NCI-H345 treated with DMSO at 0.1 percent for 48 hours (cell line): Measurements from ENCODE around the gene MPHOSPH6.
"Not testable (repeated sequence)": the region's sequence is repeated elsewhere in the genome, so short reads cannot be mapped to it uniquely, and the experiment has no call there.

Experiments
- DNase-seq: peaks from one replicate; lab custom pipeline; 2025; ENCODE audit not compliant: unreplicated experiment; lab: John Stamatoyannopoulos, UW

Gene MPHOSPH6

DNA sequence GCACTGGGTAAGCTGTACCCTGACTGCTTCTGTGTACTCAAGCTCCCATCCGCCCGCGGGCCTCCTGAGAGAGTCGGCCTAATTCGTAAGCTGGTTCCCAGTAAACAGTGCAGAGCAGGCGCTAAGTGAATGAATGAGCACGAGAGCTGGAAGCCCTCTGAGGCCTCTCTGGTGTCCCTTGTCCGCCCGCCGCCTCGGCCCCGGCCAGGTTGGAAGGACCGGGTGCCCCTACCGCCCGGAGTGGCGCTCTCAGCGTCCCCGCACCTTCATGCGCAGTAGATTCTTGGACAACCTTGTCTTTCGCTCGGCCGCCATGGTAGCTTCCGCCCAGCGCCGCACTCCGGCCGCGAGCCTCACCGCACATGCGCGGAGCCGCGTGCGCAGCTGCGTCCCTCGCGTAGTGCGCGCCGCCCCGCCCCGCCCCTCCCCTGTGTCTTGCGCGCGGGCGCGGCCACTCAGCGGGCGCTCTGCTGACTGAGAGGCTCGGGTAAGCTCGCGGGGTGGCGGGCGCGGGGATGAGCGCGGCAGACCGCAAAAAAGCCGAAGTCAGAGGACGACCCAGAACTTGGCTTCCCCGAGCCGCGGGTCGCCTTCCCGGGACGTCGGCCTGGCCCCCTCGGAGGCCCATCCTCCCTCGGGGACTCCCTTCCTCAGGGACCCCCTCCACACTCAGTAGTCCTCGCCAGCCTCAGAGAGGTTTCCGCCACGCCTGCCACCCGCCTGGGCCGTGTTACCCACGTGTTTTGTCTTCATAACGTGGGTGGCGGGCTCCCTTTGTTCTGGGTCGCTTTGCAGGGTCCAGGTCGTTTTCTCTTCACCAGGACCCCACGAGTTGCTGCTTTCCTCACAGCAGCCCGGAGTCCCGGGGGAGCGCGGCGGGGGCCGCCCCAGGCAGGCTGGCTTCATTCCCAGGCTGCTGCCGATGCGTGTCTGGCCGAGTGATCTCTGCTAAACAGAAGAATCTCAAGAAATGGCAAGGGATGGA is at the start of gene MPHOSPH6:
TSS of gene MPHOSPH6 (minus strand) at position 364 of the 985 bp plus-strand sequence. CDS start at position 315, 49 bp downstream.
- peak; percentile 53 for DNase-seq

DNA sequence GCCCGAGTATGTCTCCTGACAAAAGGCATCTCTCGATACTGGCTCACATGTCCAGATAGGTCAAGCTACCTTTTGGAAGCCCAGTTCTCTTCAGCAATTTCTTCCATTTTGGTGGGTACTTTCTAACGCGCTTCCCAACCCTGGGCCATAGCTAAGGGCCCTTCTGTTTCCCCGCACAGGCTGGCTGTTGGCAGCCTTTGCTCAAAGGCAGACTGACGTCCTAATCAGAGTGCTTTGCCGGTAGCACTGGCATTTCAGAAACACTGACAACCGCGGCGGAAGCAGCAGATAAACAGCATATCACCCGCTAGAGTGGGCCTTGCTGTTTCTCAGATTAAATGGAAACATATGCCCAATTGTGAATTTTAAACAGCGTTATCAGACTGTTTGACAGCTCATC is 49.3 kb upstream of the MPHOSPH6 start:
- no peak for DNase-seq

DNA sequence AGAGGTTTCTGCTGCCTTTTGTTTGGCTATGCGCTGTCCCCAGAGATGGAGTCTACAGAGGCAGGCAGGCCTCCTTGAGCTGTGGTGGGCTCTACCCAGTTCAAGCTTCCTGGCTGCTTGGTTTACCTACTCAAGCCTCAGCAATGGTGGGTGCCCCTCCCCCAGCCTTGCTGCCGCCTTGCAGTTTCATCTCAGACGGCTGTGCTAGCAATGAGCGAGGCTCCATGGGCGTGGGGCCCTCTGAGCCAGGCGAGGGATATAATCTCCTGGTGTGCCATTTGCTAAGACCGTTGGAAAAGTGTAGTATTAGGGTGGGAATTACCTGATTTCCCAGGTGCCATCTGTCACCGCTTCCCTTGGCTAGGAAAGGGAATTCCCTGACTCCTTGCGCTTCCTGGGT is 39.3 kb upstream of the MPHOSPH6 start:
- not testable (repeated sequence) for DNase-seq

- DNase-seq = no peak
These were observed 33.2 kb upstream of the MPHOSPH6 start for GRCh38 chr16:82203198-82203597.

- no peak for DNase-seq
These were observed 31.9 kb upstream of the MPHOSPH6 start for GRCh38 chr16:82201926-82202325.

DNA sequence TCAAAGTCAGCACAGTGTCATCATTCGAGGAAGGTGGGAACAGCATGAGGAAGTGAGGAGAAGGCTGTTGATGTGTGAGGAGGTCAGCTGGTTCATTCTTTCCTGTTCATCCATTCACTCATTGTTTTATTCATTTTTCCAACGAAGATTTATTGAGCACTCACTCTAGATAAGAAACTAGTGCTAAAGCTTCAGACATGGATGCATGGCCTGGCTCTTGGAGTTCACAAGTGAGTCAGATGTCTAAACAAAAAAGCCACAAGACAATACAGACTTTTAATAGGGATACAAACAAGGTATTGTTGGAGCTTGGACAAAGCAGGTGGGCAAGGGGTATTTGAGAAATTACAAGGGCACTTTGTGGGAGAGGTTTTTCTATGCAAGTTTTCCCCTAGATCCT is 31.3 kb upstream of the MPHOSPH6 start:
- no peak for DNase-seq

- DNase-seq = no peak
These were observed 29.2 kb upstream of the MPHOSPH6 start for GRCh38 chr16:82199209-82199608.

DNA sequence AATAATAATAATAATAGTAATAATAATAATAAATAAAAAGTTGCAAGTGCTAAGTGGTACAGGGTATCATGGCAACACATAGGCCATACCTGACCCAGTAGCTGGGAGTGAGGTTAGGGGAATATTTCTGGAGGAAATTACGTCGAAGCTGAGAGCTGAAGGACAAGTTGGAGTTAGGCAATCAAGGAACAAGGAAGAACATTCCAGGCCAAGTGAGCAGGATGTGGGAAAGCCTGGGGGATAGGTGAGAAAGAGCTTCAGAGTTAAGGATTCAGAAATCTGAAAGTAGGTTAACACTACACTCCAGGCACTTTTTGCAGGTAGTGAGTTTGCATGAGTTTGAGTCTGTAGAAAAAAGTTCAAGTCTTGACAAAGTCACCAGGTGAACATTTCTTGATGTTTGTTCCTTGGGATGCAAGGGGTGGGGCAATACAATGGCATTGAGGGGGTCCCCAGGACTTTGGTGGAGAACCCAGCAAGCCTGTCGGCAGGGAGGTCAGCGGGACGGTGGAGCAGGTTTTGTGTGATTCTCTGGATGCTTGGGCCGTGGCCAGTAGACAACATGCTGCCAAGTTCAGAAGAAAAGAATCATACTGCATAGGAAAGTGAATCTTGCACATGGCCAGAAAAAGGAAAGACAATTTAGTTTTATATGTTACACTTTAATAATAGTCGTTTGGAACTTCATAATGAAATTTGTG is 27.7 kb upstream of the MPHOSPH6 start:
- no peak for DNase-seq

DNA sequence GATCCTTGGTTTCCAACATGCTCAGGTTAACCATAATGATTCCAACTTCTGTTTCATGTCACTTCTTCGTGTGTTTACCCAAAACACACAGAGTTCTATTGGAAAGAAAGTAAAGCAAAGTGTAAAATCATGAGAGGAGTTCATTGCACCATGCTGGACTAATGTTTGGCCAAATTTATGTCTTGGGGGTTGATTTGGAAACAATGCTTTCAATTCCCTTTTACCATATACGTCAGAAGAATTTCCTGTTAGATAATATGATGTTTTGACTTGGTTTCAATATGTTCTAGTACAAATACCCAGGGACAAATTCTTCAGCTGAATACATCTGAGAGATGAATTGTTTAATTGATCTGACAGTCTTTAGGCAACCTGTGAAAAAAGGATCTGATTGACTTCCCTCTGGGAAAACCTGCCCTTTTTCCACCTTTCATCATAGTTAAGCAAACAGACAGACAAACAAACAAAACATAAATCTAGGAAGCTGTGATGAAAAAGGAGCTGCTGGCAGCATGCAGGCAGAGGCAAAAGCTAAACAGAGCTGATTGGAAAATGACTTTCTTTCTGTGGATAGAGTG is 26.0 kb upstream of the MPHOSPH6 start:
- no peak for DNase-seq

- no peak for DNase-seq
These were observed 24.1 kb upstream of the MPHOSPH6 start for GRCh38 chr16:82194086-82194485.

DNA sequence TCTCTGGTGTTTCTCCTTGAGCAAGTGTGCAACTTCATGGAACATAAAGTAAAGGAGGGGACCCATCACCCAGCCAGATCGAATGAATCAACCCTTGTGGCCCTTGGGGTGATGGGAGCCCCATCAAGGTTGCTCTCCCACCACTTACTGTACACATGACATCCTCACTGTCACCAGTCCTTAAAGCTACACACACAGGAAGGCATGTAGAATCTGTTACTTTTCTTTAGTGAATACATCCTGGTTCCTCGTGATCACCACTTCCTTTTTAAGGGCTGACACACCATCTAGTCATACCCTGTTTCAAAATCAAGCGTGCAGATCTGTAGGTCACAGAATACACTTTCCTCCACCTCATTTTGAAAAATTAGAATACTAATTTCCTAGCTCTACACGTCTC is 22.6 kb upstream of the MPHOSPH6 start:
- DNase-seq = no peak

GRCh38 chr16:82190386-82190785 is 20.4 kb upstream of the MPHOSPH6 start:
- DNase-seq = no peak

GRCh38 chr16:82187829-82188228 is 17.8 kb upstream of the MPHOSPH6 start:
- DNase-seq = no peak

- DNase-seq = no peak
These were observed 15.0 kb upstream of the MPHOSPH6 start for GRCh38 chr16:82185012-82185411.

- DNase-seq = no peak
These were observed 14.2 kb upstream of the MPHOSPH6 start for GRCh38 chr16:82184213-82184612.

DNA sequence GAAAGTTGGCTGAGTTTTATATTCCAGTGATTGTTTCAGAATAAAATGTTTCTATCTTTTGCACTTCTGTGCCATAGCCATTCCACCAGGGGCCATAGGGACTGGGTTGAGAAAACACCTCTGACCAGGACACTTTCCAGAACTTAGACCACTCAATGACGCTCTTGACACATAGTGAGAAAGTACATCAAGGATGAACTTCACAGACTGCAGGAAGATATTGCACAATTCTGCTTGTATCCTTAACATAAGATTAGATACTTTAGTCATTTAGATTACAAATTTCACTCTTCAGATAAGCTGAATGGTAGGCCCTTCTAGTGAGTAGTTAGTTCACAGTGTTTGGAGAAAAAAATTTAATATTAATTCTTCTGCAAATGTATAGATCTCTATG is 13.0 kb upstream of the MPHOSPH6 start:
- no peak for DNase-seq

DNA sequence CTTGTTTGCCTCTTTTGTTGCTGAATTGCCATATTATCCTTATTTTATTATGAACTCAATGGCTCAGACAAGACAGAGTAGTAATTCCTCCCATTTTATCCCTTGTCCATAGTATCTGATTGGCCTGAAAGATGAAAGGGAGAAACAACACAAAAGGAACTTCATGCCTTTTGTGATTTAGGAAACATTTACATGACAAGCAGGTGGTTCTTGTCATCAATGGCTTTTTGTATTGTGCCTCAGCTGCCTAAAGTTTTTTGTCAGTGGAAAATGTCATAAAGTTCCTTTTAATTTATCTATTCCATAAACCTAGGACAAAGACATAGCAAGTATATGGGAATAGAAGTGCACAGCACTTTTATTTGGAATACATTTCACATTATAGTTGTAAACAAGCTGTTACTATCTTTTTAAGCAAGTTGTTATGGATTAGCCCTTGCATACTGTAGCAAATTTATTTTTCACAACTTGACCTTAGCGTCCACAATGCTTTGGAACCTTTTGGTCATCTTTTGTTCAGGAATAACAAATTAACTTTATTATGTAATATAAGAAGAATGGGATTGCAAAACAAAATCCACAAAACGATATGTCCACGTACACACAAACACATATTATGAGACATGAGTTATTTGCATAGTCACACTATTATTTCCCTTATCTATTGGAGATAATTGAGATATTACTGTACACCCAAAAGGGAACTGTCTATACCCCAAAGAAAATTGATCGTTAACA is 12.4 kb upstream of the MPHOSPH6 start:
- DNase-seq = no peak

DNA sequence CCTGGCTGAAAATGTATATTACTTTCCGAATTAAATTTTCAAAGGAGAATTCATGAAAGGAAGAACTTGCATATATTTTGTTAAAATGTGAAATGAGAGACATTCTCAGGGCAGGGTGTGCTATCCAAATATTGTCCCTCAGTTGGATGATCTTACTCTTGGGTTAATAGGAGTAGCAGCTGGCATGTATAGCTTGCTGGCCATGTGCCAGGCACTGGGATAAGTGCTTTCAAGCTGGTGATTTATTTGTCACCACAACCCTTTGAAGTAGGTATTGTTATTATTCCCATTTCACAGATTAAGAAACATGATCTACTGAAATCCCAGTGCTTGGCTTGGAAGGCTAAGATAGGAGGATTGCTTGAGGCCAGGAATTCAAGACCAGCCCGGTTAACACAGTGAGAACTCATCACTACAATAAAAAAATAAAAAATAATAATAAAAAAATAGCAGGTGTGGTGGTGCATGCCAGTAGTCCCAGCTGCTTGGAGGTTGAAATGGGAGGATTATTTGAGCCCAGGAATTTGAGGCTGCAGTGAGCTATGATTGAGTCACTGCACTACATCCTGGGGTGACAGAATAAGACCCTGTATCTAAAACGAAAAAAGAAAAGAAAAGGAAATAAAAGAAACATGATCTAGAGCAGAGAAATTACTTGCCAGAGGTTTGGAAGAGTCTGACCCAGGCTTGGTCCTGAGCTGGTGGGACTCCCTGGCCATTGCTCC is 11.6 kb upstream of the MPHOSPH6 start:
- peak; percentile 53 for DNase-seq

- DNase-seq = no peak
These were observed 8.3 kb upstream of the MPHOSPH6 start for GRCh38 chr16:82178352-82178751.

DNA sequence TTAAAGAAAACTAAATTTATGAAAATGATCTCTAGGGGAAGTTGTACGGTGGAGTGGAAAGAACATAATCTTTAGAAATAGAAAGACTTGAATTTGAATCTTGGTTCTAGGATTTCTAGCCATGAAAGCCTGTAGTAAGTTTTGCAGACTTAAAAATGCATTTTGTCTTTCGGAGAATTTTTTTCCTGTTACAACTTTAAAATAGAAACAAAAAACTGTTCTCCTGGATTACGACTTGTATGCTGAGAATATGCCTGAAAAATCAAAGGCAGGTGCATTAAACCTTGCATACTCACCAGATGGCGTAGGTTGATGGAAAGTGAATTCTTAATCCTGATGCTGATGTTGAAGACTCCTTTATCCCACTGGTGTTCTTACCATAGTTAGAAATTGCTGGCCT is 7.5 kb upstream of the MPHOSPH6 start:
- no peak for DNase-seq
